ENCODE data around the gene SVOPL. TPM values are rescaled to one million over a fixed set of nuclear protein-coding genes. Genes with fewer than 3 reads are reported as not detected.

The SVOPL gene
- total RNA-seq: under 1 TPM in 1 of 2 donors, not detected in 1; 0.33 TPM
- polyA plus RNA-seq: not detected

GRCh38 chr7:138700857-138701536, at the start of gene SVOPL:
Gene SVOPL, minus strand, starts transcription at chr7:138701362. Its CDS starts 22,317 bp downstream, at chr7:138679045.
- Histone ChIP-seq H3K9me3 (ENCODE audit: control insufficient read depth in 4 of 4, low read length in 3 of 4) (no peaks in the 10 kb centered on the region), H3K27me3 (ENCODE audit: control insufficient read depth in 4 of 4, insufficient read depth in 4 of 4, low read length in 3 of 4) (no peaks in the 10 kb centered on the region), H3K4me1 (ENCODE audit: control insufficient read depth in 4 of 4, insufficient read depth in 4 of 4, low read length in 3 of 4) (no peaks in the 10 kb centered on the region), H3K4me3 (ENCODE audit: low read depth in 1 of 3, low read length in 3 of 3) (no peak within 1 kb of the TSS), H3K27ac (ENCODE audit: low read depth in 1 of 2, low read length in 2 of 2) (no peak within 1 kb of the TSS), H3K36me3 (ENCODE audit: control insufficient read depth in 4 of 4, insufficient read depth in 3 of 4, low read depth in 1 of 4, low read length in 3 of 4) (no peaks in the 10 kb centered on the region), H3K9ac (ENCODE audit: low read depth in 1 of 2, low read length in 2 of 2) (no peak within 1 kb of the TSS)
- WGBS: 78% methylated on average over 7 of the region's 7 CpGs
- TF ChIP-seq YY1 (IDR thresholded peaks at IDR 0.05): no peak
- TF ChIP-seq NR2F2 (IDR thresholded peaks at IDR 0.05): no peak
- no peak for TF ChIP-seq EGR1 (IDR thresholded peaks at IDR 0.05; ENCODE audit: low read depth in 2 of 2)
- no peak for TF ChIP-seq FOXA2 (IDR thresholded peaks at IDR 0.05)
- TF ChIP-seq ZBTB33 (IDR thresholded peaks at IDR 0.05): no peak
- no peak for TF ChIP-seq TAF1 (conservative IDR thresholded peaks at IDR 0.05)
- no peak for TF ChIP-seq RXRA (IDR thresholded peaks at IDR 0.05)
- no peak for DNase-seq (ENCODE audit: low spot score)

- Histone ChIP-seq H3K4me3 (ENCODE audit: low read depth in 1 of 3, low read length in 3 of 3) (no peak overlapping the region), H3K9me3 (ENCODE audit: control insufficient read depth in 4 of 4, low read length in 3 of 4) (no peaks in the 10 kb centered on the region), H3K9ac (ENCODE audit: low read depth in 1 of 2, low read length in 2 of 2) (no peak overlapping the region), H3K27ac (ENCODE audit: low read depth in 1 of 2, low read length in 2 of 2) (no peak overlapping the region), H3K27me3 (ENCODE audit: control insufficient read depth in 4 of 4, insufficient read depth in 4 of 4, low read length in 3 of 4) (no peaks in the 10 kb centered on the region), H3K36me3 (ENCODE audit: control insufficient read depth in 4 of 4, insufficient read depth in 3 of 4, low read depth in 1 of 4, low read length in 3 of 4) (no peaks in the 10 kb centered on the region), H3K4me1 (ENCODE audit: control insufficient read depth in 4 of 4, insufficient read depth in 4 of 4, low read length in 3 of 4) (peaks cover 0 to 8% (median 0%) of the 10 kb centered on the region in 4 donors)
- 97% methylated on average over 15 of the region's 15 CpGs for WGBS
- TF ChIP-seq ZBTB33 (IDR thresholded peaks at IDR 0.05) (no peak), YY1 (IDR thresholded peaks at IDR 0.05) (no peak), RAD21 (IDR thresholded peaks at IDR 0.05) (no peak), HNF4G (IDR thresholded peaks at IDR 0.05) (no peak), CTCF (IDR thresholded peaks at IDR 0.05; ENCODE audit: low read depth, low read length, missing input control) (no peak), MAX (IDR thresholded peaks at IDR 0.05) (no peak), FOXA2 (IDR thresholded peaks at IDR 0.05) (no peak)
- DNase-seq (ENCODE audit: low spot score): no peak
Measured at GRCh38 chr7:138750473-138750872, 49.3 kb upstream of the SVOPL start.

Measured in liver (tissue), 9 donors.